ENCODE results near the gene UQCRC2. TPM values are rescaled to one million over a fixed set of nuclear protein-coding genes. Genes with fewer than 3 reads are reported as not detected.

Gene UQCRC2
- total and polyA plus RNA-seq, 10 of the 15 experiments (the other 5 are each of a cell fraction or from before 2014, with no cell fraction given) = 256 to 563 (median 327) TPM

GRCh38 chr16:22023505-22023904, 70.3 kb downstream of the UQCRC2 start:
- intact Hi-C loops (cut with micrococcal nuclease; ENCODE audit: unreplicated experiment) (no loop called here), in situ Hi-C loops (cut with MboI) (no loop called here)
- Histone ChIP-seq H2AFZ (ENCODE audit: control insufficient read depth, low read depth, low read length) (no peak overlapping the region), H3K79me2 (ENCODE audit: control insufficient read depth, insufficient read depth, low read length) (peaks cover 4% of the 10 kb centered on the region), H3K4me2 (ENCODE audit: control insufficient read depth, insufficient read depth) (no peak overlapping the region; the same call in 1 of the 2 replicates), H3K27me3 (replicated peaks in 1 of 2; ENCODE audit: control insufficient read depth in 2 of 2, insufficient read depth in 2 of 2, low read length in 1 of 2) (no peaks in the 10 kb centered on the region), H3K4me1 (ENCODE audit: control insufficient read depth, insufficient read depth, low read length) (peaks cover 23% of the 10 kb centered on the region), H3K27ac (ENCODE audit: control insufficient read depth, insufficient read depth) (no peak overlapping the region), H3K9me3 (replicated peaks; ENCODE audit: control insufficient read depth, insufficient read depth, low read length) (no peaks in the 10 kb centered on the region), H3K9ac (ENCODE audit: control insufficient read depth, insufficient read depth, low read length) (no peak overlapping the region), H3K36me3 (ENCODE audit: control insufficient read depth in 2 of 2, insufficient read depth in 2 of 2, low read length in 1 of 2) (no peaks in the 10 kb centered on the region), H3K4me3 (no peak overlapping the region), H4K20me1 (ENCODE audit: control insufficient read depth, insufficient read depth) (no peaks in the 10 kb centered on the region)
- CTCF ChIA-PET = interaction anchor here (1.0 to 1.5 kb wide), 5 partner anchors 8 to 165 kb away, joined by 3 to 6 read pairs (median 3); no protein-coding TSS in a partner anchor
- POLR2A ChIA-PET = interaction anchor here (1.4 to 2.4 kb wide), 3 partner anchors 8 to 27 kb away, joined by 3 to 11 read pairs (median 4); no protein-coding TSS in a partner anchor
- RAD21 ChIA-PET (ENCODE audit: unreplicated experiment) = interaction anchor here (0.6 to 1.4 kb wide), 12 partner anchors 12 to 196 kb away, joined by 3 to 10 read pairs (median 4); partner anchors contain the start of gene MOSMO
- 4% methylated on average over 1 of the region's 1 CpG for WGBS (ENCODE audit: insufficient coverage, insufficient replicate concordance, low lambda C conversion rate, missing lambda C conversion rate)
- ATAC-seq = peak; percentile 94
- no TSS peak for BruUV-seq (replicated peaks)
- peak; percentile 44 for DNase-seq (ENCODE audit: low read depth, low spot score)
- SMC1A ChIA-PET (ENCODE audit: uncharacterized antibody, unreplicated experiment) = interaction anchor here (0.7 to 2.2 kb wide), 11 partner anchors 9 to 49 kb away, joined by 3 to 11 read pairs (median 4); no protein-coding TSS in a partner anchor
- peak; percentile 18 for FAIRE-seq
- TF ChIP-seq USF2 (IDR thresholded peaks at IDR 0.05; ENCODE audit: borderline replicate concordance, low read depth, low read length) (no peak), ZBTB11 (CRISPR knock-in tag; IDR thresholded peaks at IDR 0.05) (no peak), POLR2AphosphoS5 (IDR thresholded peaks at IDR 0.05; ENCODE audit: low read length) (no peak), BRCA1 (IDR thresholded peaks at IDR 0.05; ENCODE audit: low read depth, low read length) (no peak), ATF7 (IDR thresholded peaks at IDR 0.05; ENCODE audit: low read depth) (0 out of 2 replicates have a peak, but pooled peaks have one; percentile 21), PKNOX1 (IDR thresholded peaks at IDR 0.05) (no peak), STAT3 (IDR thresholded peaks at IDR 0.05; ENCODE audit: low read depth, low read length) (no peak), IKZF2 (IDR thresholded peaks at IDR 0.05) (peak in 1 of 2 experiments; percentile 19; a peak in 2 of 4 replicates), YY1 (IDR thresholded peaks at IDR 0.05; ENCODE audit: low read depth, low read length) (no peak), NFXL1 (IDR thresholded peaks at IDR 0.05; ENCODE audit: borderline replicate concordance) (no peak), ATF2 (IDR thresholded peaks at IDR 0.05; ENCODE audit: low read length) (no peak), POU2F2 (IDR thresholded peaks at IDR 0.05; ENCODE audit: borderline replicate concordance, low read depth, low read length) (no peak), MYB (IDR thresholded peaks at IDR 0.05; ENCODE audit: borderline replicate concordance, low read depth, low read length) (no peak), ATF3 (IDR thresholded peaks at IDR 0.05; ENCODE audit: borderline replicate concordance, extremely low read depth, low read depth, low read length) (no peak), ZNF24 (IDR thresholded peaks at IDR 0.05) (no peak), SMC3 (IDR thresholded peaks at IDR 0.05; ENCODE audit: borderline replicate concordance, low read length) (no peak)
